SH-SY5Y (cell line): ENCODE data around the gene PACS2.

Source experiments
- GATA2 ChIP-seq: IDR thresholded peaks from 2 replicates; pipeline ENCODE4 v1.6.1; 2011; ENCODE audit warnings: mild to moderate bottlenecking, low read depth, low read length
- GATA3 ChIP-seq: IDR thresholded peaks from 2 replicates; pipeline ENCODE4 v1.6.1; 2011; ENCODE audit warnings: low read depth, mild to moderate bottlenecking, low read length, moderate library complexity

DNA sequence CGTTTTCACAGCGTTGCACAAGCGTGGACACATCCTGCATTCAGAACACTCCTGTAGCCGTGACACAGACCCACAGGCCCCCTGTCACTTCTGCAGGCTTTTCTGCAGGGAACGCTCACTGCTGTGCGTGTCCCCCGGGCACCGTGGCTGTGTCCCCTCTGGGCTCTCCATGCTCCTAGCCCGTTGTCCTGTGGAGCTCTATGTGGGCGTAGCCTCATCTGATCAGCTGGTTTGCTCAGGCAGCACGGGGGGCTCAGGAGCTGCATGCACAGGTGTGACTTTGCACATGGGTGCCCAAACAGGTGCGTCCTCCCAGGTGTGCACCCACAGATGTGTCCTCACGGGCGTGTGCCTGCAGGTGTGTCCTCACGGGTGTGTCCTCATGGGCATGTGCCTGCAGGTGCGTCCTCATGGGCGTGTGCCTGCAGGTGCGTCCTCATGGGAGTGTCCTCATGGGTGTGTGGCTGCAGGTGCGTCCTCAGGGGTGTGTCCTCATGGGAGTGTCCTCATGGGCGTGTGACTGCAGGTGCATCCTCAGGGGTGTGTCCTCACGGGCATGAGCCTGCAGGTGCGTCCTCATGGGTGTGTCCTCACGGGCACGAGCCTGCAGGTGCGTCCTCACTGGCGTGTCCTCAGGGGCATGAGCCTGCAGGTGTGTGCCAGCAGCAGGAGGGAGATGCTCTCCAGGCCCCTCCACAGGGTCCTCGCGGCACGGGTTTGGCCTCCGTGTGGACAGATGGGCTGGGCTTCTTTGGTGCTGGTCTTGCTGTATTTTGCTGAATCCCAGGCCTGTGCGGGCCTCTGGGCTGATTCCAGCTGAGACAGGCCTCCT is 122.6 kb downstream of the PACS2 start:
- TF ChIP-seq GATA2 (no peak), GATA3 (no peak)
